HG03439 (cell line): ENCODE data around the gene AVPR2.

ENCODE experiments used
- ATAC-seq: cut with Tn5 transposase; IDR thresholded peaks from one replicate; pipeline ENCODE4 v1.9.1; 2021; ENCODE audit warnings: mild to moderate bottlenecking, moderate library complexity; ENCODE audit not compliant: unreplicated experiment

The AVPR2 gene

DNA sequence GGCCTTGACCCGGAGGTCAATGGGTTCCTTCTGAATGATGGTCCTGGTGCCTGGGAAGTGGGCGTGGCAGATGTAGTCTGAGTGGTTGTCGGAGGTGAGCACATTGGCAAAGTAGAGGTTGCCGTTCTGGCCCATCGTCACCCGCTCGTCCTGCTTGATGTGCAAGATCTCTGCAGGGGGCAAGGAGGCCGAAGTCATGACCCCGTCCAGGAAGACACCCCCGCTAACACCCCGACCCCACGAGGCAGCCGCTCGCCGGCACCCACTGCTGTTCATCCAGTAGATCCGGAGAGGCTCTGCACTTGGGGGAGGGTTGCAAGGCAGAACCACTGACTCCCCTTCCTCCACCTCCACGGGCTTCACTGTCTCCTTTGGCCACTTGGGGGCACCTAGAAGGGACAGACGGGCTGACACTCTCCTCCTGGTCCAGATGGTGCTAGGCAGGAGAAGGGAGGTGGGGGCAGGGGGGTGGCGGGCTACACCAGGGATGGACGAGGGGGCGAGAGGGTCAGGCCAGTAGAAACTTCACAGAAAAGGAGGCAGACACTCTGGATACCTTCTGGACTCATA, 33.6 kb upstream of the AVPR2 start:
- no peak for ATAC-seq

DNA sequence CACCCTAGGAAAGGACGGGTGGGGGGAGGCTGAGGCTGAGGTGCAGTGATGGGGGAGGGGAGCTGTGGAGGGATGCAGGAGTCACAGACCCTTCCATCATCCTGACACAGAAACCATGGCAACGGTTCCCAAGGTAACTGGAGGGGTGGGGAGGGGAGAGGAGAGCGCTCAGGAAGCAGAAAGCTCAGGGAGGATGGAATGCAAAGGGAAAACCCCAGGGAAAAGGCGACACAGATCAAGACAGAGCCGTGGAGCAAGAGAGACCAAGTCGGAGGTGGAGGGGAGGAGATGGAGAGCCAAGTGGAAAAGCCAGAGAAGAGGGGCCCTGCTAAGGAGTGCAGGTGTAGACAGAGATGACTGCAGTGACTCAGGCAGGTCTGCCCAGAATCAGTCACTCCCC, 33.0 kb upstream of the AVPR2 start:
- no peak for ATAC-seq

DNA sequence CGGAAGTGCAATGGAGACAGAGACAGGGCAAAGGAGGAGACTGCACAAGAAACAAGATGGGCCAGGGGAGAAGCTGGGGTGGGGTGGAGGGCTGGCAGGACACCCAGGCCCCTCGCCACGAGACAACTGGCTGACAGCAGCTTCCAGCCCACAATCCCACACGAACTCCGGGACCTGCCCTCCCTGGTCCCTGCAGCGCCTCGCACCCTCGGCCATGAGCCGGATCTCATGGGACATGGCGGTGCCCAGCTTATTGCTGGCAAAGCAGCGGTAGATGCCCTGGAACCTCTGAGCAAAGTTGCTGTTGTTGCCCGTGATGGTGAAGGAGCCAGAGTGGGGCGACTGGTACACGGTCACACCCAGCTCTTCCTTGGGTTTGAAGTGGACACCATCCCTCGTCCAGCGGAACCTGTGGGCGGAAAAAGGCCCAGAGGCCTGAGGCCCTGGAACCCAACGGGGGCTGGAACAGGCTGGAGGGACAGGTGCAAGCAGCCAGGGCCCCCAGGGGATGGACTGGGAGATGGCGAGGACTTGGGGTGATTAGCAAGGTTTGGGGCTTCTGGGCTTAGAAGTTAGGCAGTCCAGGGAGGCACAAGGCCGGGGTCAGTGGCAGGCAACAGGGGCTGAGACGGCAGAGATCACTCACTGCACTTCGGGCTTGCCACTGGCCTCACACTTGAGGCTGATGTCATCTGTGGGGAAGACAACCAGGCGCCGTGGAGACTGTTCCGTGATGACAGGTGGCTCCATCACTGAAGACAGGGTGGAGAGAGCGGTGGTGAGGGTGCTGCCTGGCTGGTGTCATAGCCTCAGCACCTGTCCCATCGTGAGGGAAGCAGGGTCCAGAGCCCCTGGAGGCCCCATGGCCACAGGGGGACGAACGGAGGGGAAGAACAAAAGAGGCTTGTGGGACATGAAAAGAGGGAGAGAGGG, 32.3 kb upstream of the AVPR2 start:
- no peak for ATAC-seq

DNA sequence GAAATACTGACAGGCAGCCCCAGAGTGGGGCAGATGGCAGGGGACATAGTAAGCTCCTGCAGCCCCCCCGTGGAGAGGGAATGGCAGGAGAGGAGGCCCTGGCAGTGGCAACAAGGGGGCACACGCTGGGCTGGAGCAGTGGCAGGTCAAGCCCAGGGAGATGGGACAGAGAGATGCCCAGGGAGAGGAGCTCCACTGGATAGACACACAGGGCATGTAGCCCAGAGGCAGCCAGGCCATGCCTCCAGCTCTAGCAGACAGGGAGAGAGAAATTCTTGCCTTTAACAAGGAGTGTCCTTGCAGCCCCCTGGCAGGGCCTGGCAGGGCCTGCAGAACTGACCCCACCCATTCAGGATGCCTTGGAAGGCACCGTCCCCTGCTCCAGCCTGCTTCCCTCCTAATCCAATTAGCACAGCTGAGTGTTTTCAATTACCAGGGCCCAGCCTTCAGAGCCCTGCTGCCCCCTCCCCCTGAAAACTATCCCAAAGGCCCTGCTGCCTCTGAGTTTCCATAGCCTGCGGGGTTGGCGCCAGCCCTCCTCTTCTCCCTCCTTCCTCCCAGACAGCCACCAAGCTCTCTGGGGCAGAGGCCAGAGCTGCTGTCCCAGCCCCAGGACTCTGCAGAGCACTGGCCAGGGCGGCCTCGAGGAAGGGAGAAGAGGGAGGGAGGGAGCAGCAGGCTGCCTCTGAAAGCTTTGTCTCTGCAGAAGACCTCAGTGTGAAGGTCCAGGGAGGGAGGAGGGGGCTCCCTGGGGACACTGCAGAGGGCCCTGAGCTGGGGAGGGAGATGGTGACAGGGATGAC, 31.0 kb upstream of the AVPR2 start:
- no peak for ATAC-seq

DNA sequence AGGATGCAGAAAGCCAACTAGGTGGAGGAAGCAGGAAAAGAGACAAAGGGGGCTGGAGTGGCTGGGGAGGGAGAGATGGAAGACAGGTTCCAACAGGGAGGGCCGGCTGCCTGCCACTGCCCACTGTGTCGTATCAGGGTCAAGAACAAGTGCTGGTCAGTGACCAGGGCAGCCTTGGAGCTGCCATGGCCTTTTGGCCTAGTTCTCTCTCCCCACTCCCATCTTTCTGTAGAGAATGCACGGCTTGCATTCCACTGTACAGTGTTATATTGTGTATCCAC, 30.4 kb upstream of the AVPR2 start:
- no peak for ATAC-seq

DNA sequence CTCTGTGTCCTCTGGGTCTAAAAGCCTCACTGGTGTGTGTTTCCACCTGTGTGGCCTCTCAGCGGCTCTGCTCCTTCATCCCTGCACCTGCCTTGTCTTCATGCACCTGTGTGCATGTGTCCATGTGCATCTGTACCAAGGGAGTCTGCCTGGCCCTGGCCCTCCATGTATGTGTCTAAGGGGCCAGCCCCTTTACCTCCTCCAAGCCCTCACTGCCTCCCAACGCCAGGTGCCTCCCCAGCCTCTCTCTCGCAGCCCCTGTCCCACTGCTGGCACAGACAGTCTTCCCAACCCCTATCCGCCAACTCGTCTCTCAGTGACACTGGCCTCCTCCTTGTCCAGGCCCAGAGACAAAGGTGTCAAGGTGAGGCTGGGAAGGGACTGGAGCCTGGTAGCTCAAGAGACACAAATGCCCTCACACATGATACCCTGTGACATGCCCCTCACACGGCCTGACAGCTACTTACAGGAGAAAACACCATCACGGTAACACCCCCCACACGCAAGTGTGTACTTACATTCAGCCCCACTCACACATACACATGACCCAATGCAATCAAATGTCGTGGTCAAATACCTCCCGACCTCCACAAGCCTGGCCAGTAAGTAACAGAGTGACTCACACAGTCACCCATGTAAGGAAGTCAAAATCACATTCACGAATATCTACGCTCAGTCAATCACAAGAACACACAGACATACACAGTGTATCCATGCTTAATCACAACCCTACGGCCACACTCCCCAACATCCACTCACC, 29.9 kb upstream of the AVPR2 start:
- no peak for ATAC-seq

DNA sequence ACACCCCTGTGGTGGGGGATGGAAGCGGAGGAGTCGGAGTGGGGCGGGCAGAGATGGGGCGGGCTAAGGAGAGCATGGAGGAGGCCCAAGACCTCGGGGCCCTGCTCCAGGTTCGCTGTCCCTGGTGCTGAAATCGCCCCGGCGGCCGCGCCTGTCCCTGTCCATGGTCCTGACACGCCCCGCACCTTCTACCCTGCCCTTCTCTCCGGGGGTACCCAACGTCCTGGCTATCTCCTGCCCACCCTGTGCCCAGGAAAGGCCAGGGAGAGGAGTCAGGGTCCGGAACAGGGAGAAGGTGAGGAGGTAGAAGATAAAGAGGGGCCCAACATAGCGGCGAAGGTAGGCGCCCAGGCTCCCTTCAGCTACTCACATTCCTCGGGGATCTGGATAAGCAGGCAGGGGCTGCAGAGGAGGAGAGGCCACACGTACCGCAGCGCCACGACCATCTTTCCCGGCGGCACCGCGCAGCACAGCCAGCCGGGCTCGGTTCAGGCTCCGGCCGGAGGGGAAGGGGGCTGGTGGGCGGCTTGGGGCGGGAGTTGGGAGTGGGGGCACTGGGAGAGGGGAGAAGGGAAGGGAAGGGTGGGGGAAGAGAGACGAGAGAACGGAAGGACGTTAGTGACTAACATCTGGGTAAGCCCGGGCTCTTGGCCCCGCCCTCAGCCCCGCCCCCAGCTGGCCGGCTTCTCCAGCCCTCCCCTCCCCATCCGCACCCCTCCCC, 28.9 kb upstream of the AVPR2 start:
- ATAC-seq = no peak

DNA sequence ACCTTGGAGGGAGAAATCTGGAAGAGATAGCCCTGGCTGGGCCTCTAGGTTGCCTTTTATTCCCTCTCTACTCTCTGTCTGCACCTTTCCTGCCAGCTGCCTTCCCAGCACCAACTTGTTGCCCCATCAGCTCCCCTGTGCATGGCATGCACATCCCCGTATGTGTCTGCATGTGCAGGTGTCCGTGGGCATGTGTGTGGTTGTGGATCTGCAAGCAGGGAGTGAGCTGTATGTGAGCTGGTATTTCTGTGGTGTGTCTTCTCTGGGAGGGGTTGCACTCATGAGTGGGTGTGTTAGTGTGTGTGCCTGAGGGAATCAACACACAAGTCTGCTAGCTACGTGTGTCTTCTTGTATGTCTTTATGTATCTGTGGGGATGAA, 28.4 kb upstream of the AVPR2 start:
- ATAC-seq = no peak

DNA sequence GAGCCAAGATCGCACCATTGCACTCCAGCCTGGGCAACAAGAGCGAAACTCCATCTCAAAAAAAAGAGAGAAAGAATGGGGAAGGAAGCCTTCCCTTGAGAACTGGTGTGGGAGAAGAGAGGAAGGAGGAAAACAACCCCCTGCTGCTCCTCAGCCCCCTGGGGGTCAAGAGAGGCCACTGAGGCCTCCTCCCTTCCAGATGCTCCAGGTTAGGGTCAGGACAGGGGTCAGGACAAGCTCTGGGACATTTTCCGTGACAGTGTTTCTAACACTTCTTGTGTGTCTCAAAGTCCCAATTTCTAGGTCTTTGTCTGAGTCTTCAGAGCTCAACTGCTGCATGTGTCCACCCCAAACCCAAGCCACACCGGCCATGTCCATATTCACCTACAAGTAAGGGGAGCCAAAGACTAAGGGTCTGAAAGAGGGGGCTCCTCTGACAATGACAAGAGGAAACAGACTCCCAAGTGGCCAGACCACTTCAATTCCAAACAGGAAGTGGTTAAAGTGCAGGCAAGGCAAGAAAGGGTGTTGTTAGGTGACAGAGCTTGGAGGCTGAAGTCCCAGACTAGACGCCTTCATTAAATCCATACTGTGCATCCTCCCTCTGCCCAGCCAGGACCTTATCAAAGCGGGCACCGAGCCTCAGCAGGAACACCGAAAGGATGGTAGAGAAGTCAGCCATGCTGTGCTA, 26.8 kb upstream of the AVPR2 start:
- ATAC-seq = no peak

DNA sequence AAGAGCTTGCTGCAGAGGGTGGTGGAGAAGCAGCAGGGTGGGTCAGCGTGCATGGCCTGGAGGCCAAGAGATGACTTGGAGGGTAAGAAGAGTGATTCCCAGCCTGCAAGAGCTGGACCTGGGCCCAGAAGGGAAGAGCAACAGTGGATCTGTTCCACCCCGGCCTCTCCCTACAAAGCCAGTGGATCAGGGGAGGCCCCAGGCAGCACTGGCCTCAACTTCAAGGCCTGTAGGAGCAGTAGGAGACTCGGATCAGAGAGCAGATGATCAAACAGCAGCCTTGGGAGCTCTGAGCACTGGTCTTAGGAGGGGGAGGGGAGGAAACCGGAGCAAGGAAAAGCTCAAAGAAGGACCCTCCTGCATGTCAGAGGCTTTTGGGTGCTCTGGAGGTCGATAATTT, 26.1 kb upstream of the AVPR2 start:
- no peak for ATAC-seq

DNA sequence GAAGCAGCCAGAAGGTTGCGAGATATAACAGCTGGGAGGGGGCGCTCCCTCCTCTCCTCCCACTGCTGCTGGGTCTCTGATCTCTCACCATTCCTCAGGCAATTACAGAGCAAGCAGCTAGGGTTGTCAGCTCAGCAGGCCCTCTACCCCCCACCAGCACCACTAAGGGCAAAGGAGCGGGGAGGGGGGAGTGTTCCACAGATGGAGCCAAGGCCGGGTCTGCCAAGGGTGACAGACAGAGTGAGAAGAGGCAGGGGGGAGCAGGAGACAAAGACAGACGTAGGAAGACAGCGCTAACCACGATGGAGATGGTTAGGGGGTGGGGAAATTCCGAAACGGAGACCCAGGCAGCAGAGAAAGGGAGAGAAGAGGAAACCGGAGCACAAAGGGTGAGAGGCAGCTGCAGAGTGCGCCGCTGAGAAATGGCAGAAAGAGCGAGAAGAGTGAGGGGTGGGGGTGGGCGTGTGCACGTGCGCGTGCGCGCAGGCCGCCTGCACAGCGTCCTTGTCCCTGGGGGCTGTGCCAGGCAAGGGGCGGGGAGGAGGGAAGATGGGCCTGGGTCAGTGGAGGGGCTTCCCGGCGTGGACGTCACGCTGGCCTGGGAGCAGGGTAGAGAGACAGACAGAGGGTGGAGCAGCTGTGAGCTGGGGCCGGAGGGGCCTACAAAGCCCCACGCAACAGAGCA, 25.4 kb upstream of the AVPR2 start:
- ATAC-seq = no peak

DNA sequence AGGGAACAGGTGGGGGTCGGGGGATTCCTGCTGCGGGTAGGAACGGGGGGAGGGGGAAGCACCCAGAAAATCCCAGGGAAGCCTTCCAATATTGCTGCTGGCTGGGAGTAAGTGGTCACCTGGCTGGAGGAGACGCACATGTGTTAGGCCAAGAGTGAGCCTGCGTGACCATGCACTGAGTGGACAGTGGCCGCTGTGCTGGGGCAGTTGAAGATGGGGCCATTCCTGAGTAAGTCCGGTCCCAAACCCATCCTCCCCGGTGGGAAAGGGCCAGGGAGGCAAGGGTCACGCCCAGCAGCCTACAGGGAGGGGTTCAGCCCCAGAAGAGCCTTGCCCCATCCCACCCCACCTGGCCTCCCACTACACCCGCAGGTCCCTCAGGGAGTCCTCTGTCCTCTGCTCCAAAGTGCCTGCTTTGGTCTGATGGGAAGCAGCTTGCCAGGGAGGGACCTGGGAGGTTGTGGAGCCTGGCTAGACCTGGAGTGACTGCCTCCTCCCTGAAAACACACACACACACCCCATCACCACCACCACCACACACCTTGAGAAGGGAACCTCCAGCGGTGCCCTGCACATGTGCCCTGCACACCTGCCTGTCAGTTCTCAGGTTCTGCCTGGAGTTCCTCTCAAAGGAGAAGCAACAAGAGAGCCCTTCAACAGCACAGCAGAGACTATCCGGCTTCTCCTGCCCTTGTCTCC, 24.6 kb upstream of the AVPR2 start:
- ATAC-seq = no peak

DNA sequence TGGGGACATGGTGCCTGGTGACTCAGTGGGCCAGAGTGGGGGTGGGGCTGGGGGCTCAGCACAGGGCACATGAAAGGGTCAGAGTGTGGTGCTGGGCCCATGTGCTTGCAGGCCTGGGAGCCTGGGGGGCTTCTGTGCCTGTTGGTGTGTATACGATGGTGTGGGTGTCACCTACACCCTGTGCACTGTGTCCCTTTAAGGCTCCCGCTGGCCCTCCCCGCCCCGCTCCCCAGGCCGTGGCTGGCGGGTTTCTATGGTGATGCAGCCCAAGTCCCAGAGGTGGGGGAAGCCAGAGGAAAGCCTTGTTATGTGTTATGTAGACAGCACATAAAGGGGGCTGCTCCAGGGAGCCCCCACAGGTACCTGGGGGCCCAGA, 24.0 kb upstream of the AVPR2 start:
- ATAC-seq = no peak

DNA sequence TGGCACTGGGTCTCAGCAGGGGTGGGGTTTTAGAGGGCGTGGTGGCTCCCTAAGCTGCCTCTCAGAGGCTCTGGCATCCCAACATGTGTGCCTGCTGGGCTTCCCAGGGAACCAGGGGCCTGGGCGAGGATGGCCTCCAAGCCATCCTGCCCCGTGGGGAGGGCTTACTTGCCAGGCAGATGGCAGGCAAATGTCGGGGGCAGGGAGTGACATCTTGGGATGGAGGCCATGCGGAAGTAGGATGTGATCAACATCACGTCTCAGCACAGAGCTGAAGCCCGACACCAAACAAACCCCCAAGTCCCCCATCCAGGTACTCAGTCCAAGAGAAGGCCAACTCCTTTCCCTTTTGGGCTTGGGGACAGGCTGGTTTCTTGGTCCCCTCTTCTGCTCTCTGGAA, 23.2 kb upstream of the AVPR2 start:
- no peak for ATAC-seq

DNA sequence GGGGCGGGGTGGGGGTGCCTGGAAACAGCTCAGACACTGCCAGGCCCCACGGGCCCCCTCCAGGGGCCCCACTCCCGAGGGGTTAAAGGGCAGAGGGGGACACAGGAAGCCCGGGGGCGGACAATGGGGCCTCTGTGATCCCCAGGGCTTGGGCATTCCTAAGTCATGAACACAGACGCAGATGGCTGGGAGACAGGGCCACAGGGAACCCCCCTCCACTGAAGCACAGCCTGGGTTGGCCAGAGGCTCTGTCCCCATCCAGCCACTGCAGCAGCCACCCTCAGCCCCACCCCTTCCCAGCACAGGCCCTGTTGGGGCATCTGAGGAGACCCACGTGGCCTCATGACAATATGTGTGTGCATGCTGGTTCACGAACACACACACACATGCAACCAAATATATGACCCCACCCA, 22.4 kb upstream of the AVPR2 start:
- ATAC-seq = no peak

DNA sequence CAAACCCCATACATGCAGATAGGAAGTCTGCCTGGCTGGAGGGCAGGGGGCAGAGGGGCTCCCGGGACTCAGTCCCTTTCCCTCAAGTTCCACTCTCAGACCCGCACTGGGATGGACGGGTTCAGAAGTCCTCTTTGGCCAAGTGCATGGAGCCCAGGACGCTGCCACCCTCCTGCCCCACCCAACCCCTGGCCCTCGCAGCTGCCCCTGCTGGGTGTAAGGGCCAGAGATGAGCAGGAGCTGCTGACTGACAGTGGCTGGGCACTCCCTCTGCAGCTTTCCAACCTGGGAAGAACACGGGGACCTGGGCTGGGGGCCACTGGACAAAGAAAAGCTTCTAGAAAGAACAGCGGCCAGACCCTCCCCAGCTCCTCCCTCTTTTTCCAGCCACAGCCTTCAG, 21.9 kb upstream of the AVPR2 start:
- ATAC-seq = no peak

DNA sequence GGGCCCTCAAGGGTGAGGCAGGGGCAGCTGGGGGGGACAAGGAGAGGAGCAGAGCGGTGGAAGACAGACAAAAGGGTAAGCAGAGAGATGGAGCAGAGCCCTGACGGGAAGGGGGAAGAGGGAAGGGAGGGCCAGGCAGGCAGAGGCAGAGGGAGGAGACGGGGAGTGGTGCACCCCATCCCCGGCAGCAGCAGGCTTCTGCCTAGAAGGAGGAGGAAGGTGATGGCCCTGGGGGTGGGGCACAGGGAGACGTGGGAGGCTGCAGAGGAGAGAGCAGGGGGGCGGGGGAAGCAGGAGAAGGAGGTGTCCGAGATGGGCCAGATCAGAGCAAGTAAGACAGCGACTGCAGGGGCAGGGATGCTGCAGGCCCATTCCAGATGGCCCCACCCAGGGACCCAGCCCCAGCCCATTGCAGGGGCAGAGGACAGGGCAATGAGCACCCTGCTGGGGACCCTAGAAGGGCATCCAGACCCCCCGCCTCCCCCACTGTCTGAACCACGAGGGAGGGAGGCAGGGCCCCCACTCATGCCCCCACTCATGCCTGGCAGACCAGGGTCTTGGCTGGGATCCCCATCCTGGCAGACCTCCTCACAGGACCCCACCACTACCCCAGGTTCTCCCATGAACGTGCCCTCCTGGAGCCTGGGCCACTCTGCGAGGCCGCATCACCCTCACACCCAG, 21.2 kb upstream of the AVPR2 start:
- ATAC-seq = no peak

DNA sequence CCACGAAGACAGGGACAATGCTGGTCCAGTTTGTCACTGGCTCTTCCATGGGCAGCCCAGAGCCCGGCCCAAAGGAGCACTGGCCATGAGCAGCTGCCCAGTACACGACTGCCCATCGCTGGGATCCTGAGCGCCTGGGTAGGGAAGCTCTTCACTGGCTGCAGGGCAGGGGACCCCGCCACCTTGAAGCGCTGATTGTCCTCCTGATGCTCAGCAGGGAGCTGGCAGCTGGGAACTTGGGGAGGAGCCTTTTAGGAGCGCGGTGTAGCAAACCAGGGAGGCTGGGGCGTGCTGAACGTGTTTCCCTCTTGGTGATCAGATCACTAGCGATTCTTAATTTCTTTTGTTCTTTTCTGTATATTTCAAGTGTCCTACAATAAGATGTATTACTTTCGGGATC, 20.3 kb upstream of the AVPR2 start:
- ATAC-seq = no peak
